ENCODE results near the gene ARSJ.
"Not testable (repeated sequence)": the region's sequence is repeated elsewhere in the genome, so short reads cannot be mapped to it uniquely, and the experiment has no call there.

- TF ChIP-seq CTCF (IDR thresholded peaks at IDR 0.05); POLR2A (IDR thresholded peaks at IDR 0.05; ENCODE audit: low read depth); EP300 (IDR thresholded peaks at IDR 0.05): not testable (repeated sequence)
Measured at GRCh38 chr4:114004483-114005226, 25.2 kb upstream of the ARSJ start.

All from esophagus muscularis mucosa (tissue), 4 donors.